Fibroblast of skin of back (primary cell): ENCODE measurements around the gene NDUFA11.
A peak's percentile ranks its signal among the peaks of the same experiment; 100 is the strongest.
"Not testable (repeated sequence)": the region's sequence is repeated elsewhere in the genome, so short reads cannot be mapped to it uniquely, and the experiment has no call there.

Source experiments
- DNase-seq: peaks from one replicate; pipeline ENCODE4 v3.0.0-alpha.2; 2013

Gene NDUFA11

GRCh38 chr19:5889288-5889971, 14.2 kb downstream of the NDUFA11 start:
- DNase-seq: no peak

GRCh38 chr19:5884065-5884811, 19.4 kb downstream of the NDUFA11 start:
- DNase-seq: not testable (repeated sequence)

- DNase-seq: not testable (repeated sequence)
These were observed 20.3 kb downstream of the NDUFA11 start for GRCh38 chr19:5883157-5883873.

GRCh38 chr19:5882421-5882968, 21.1 kb downstream of the NDUFA11 start:
- no peak for DNase-seq

DNA sequence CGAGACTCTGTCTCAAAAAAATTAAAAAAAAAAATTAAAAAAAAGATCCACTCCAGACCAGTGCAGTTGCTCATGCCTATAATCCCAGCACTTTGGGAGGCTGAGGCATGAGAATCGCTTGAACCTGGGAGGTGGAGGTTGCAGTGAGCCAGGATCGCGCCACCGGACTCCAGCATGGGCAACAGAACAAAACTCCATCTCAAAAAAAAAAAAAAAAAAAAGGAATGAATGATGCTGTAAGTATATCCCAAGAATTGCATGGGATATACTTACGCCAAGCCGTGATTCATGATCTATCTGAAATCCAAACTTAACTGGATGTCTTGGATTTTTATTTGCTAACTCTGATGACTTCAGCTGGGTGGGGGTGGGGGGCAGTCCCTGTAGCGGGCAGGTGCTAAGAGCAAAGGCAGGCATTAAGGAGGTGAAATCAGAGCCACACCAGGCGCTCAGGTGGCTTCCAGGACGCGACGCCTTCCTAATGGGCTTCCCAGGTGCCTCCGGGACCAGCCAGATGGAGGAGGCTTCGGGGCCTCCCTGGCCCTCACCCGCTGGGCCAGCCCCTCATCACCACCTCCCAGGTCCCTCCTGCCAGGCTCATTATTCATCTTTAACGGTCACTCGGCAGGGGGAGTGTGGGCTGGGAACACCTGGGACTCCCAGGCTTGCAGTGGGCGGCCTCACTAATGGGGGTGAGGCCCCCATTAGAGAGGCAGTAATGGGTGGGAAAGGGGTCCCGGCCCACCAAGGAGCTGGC, 21.9 kb downstream of the NDUFA11 start:
- no peak for DNase-seq

DNA sequence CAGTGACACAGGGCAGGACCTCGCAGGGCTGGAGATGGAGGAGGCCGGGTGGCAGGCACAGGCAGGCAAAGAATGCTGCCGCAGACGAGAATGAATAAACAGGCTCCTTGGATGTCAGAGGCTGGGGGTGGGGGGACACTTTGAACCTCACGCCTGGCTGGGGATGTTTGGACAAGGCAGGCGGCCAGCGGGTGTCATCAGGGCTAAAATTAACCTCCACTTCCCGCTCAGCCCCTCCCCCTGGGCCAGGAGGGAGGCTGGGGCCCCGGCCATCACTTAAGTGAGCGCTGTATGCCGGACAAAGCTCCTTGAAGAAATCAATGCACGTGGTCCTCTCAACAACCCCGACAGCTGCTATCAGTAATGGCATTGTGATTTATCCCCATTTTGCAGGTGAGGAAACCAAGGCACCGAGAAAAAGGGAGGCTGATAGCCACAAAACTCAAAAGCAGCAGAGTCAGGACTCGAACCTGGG, 22.9 kb downstream of the NDUFA11 start:
- peak; percentile 88 for DNase-seq

DNA sequence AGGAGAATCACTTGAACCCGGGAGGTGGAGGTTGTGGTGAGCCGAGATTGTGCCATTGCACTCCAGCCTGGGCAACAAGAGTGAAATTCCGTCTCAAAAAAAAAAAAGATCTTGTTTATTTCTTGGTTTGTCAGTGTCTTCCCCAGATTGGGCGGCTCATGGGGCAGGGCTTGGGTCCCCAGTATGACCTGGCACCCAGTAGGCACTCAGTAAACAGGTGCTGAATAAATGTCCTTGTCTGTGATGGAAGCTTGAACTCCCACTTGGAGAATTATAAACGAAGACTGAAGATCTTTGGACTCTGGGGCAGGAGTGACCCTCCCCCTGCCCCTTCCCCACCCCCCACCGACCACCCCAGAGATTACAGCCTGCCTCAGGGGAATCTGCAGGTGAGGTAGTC, 23.4 kb downstream of the NDUFA11 start:
- no peak for DNase-seq

DNA sequence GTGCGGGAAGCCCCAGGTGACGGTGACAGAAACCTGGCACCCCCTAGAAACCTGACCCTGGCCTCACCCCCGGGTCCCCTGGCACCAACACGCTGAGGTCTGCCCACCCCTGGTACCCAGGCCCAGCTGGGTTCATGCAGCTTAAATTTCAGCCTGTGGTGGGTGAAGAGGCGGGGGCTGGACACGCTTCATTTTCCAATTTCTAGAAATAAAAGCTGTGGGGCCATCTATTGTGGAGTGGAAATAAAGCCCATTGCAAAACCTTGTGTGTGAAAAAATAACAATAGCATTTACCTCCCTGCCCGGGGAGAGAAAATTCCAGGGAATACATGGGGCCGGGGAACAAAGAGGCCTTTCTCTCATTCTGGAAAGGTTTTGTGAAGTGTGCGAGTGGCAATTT, 25.7 kb downstream of the NDUFA11 start:
- no peak for DNase-seq

DNA sequence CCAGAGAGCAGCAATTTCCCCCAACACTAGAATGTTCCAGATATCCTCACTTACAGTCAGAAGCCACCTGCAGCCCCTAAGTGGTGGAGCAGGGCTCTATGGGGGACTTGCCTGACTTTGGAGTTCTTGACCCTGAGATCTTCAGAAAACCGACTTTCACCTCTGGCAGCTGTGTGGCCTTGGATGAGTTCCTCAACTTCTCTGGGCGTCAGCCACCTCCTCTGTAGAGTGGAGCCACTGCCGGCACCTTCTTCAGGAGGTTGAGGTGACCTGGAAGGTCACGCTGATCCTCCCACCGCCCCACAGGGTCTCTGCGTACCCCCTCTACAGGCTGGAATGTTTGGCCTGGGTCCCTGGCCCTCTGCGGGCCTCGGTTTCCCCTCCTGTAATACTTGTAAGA, 26.2 kb downstream of the NDUFA11 start:
- DNase-seq: no peak

DNA sequence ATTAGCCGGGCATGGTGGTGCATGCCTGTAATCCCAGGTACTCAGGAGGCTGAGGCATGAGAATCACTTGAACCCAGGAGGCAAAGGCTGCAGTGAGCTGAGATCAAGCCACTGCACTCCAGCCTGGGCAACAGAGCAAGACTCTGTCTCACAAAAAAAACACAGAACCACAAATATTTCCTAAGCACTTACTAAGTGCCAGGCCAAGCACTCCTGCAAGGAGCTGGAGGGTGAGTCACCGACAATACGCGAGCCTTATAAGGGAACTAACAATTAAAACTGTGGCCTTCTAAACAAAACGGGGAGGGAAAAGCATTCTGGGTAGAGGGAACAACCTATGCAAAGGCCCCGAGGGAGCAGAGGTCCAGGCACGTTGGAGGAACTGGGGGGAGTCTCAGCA, 29.1 kb downstream of the NDUFA11 start:
- peak; percentile 64 for DNase-seq

DNA sequence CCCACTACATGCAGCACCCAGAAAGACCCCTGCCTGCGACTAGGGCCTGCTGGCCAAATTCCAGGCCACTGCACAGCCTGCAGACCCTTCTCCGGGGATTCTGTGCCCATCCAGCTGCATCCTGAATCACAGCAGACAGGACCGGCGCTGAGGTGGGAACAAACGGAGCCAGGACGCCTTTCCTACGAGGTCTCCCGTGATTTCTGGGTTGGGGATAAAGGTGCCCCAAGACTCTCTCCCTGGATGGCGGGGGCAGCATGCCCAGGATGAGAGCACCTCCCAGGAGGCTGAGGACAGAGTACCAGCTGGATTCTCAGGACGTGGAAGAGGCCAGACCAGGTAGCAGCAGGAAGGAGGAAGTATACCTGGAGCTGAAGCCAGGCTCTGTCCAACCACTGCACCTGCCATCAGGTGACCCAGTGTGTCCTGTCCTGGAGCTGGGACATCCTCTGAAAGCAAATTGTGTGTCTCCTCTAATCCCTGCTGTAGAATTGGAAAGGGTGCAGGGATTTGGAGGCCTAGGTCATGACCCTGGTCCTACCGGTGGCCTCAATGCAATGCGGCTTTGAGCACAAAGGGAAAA, 29.9 kb downstream of the NDUFA11 start:
- DNase-seq: no peak

GRCh38 chr19:5870986-5871394, 32.6 kb downstream of the NDUFA11 start:
- DNase-seq: no peak

GRCh38 chr19:5867201-5868136, 36.1 kb downstream of the NDUFA11 start:
- DNase-seq: no peak

DNA sequence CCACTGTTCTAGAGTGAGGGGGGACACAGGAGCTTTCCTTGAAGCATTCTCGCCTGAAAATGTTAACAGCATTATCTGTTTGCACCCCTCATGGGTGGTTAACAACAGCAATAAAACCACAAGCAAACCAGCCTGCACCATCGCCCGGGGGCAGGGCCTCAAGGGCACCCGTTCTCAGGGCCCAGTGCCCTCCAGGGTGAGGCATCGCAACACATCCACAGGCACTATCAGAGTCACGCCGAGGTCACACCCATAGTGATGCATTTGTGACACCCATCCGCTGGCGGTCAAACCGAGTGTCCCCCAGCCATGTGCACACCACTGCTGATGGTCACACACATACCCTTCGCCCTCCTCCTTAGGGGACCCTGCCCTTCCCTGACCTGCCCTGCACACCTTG, 37.8 kb downstream of the NDUFA11 start:
- DNase-seq: no peak

DNA sequence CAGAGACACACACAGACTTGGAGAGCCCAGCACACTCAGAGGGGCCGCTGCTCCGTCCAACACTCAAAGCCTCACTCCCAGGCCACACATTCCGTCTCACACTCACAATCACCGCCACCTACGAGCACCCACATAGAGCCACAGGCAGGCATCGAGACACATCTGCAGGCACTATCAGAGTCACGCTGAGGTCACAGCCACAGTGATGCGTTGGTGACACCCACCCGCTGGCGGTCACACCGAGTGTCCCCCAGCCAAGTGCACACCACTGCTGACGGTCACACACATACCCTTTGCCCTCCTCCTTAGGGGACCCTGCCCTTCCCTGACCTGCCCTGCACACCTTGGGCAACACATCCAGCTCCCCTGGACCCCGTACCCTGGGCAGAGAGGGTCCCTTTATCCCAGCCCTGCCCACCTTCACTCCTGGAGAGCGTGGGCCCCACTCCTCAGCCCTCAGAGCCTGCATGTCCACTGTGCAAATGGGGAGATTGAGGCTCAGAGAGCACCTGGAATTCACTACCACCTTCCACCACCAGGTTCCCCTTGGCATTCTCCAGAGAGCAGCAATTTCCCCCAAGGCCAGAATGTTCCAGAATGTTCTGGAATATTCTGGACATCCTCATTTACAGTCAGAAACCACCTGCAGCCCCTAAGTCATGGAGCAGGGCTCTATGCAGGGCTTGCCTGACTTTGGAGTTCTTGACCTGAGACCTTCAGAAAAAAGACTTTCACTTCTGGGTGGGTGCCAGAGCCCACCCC, 38.7 kb downstream of the NDUFA11 start:
- no peak for DNase-seq

DNA sequence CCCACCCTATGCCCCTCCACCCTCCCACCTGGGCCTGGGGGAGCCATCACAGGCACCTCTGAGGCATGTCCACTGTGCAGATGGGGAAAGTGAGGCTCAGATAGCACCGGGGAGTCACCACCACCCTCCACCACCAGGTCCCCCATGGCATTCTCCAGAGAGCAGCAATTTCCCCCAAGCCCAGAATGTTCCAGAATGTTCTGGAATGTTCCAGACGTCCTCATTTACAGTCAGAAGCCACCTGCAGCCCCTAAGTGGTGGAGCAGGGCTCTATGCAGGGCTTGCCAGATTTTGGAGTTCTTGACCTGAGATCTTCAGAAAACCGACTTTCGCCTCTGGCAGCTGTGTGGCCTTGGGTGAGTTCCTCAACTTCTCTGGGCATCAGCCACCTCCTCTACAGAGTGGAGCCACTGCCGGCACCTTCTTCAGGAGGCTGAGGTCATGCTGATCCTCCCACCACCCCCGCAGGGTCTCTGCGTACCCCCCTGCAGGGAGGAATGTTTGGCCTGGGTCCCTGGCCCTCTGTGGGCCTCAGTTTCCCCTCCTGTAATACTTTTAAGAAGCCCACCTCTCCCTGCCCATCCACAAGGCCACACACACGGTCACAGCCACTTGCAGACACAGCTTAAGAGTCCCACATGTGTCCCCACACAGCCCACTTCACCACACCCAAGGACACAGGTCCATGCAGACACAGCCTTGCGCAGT, 39.4 kb downstream of the NDUFA11 start:
- DNase-seq: no peak

GRCh38 chr19:5863030-5863665, 40.4 kb downstream of the NDUFA11 start:
- no peak for DNase-seq

DNA sequence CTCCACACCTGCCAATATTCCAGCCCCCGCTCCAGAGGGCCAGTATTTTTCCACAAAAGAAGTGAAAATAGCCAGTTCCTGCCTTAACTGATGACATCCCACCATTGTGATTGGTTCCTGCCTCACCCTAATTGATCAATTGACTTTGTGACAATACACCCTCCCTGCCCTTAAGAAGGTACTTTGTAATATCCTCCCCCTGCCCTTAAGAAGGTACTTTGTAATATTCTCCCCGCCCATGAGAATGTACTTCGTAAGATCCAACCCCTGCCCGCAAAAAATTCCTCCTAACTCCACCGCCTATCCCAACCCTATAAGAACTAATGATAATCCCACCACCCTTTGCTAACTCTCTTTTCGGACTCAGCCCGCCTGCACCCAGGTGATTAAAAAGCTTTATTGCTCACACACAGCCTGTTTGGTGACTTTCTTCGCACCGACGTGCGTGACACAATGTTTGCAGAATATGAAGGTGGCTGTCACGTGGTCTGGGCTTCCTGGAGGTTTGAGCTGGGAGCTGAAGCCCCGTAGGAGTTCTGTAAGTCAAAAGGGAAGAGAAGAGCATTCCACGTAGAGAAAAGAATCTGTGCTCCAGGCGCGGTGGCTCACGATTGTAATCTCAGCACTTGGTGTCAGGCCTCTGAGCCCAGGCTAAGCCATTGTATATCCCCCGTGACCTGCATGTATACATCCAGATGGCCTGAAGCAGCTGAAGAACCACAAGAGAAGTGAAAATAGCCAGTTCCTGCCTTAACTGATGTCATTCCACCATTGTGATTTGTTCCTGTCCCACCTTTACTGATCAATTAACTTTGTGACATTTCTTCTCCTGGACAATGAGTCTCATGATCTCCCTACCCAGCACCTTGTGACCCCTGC, 46.1 kb downstream of the NDUFA11 start:
- no peak for DNase-seq
